Medulla oblongata (tissue), 1 donor: Measurements from ENCODE around the gene WDR55.
"Not testable (repeated sequence)": the region's sequence is repeated elsewhere in the genome, so short reads cannot be mapped to it uniquely, and the experiment has no call there.

Experiments used
- DNase-seq: peaks from one replicate; pipeline ENCODE4 v3.0.0-alpha.2; 2015; ENCODE audit errors: extremely low spot score

Gene WDR55

GRCh38 chr5:140664359-140665119 is at the start of gene WDR55:
TSS of gene WDR55 (plus strand) at chr5:140664904. CDS start at chr5:140664913, 9 bp downstream.
- DNase-seq, result peak; percentile 97

- DNase-seq, result no peak
Observed at GRCh38 chr5:140622301-140622700, 42.4 kb upstream of the WDR55 start.

GRCh38 chr5:140623061-140623460 is 41.6 kb upstream of the WDR55 start:
- not testable (repeated sequence) for DNase-seq

- DNase-seq, result not testable (repeated sequence)
Observed at GRCh38 chr5:140624886-140625285, 39.8 kb upstream of the WDR55 start.

- no peak for DNase-seq
Observed at GRCh38 chr5:140627972-140628371, 36.7 kb upstream of the WDR55 start.

- DNase-seq, result no peak
Observed at GRCh38 chr5:140628711-140629110, 36.0 kb upstream of the WDR55 start.

GRCh38 chr5:140630292-140631035 is 34.2 kb upstream of the WDR55 start:
- no peak for DNase-seq

GRCh38 chr5:140631036-140631417 is 33.7 kb upstream of the WDR55 start:
- peak; percentile 54 for DNase-seq

GRCh38 chr5:140631831-140632365 is 32.8 kb upstream of the WDR55 start:
- no peak for DNase-seq

GRCh38 chr5:140632366-140633020 is 32.2 kb upstream of the WDR55 start:
- no peak for DNase-seq

GRCh38 chr5:140633021-140633471 is 31.7 kb upstream of the WDR55 start, which contains the start of gene CD14:
TSS of gene CD14 (minus strand) at chr5:140633175. CDS start at chr5:140633071, 104 bp downstream.
- DNase-seq, result peak; percentile 60

- DNase-seq, result no peak
Observed at GRCh38 chr5:140633501-140633900, 31.2 kb upstream of the WDR55 start.

GRCh38 chr5:140634103-140634502 is 30.6 kb upstream of the WDR55 start:
- DNase-seq, result no peak

GRCh38 chr5:140635291-140636257 is 29.1 kb upstream of the WDR55 start:
- DNase-seq, result no peak

- DNase-seq, result no peak
Observed at GRCh38 chr5:140637371-140638100, 27.2 kb upstream of the WDR55 start.

- not testable (repeated sequence) for DNase-seq
Observed at GRCh38 chr5:140638898-140639147, 25.9 kb upstream of the WDR55 start.

GRCh38 chr5:140639148-140639981 is 25.3 kb upstream of the WDR55 start, which contains the start of gene TMCO6:
TSS of gene TMCO6 (plus strand) at chr5:140639451. CDS start at chr5:140639528, 77 bp downstream.
- peak; percentile 97 for DNase-seq

GRCh38 chr5:140641716-140642115 is 23.0 kb upstream of the WDR55 start:
- DNase-seq, result no peak

GRCh38 chr5:140642718-140643117 is 22.0 kb upstream of the WDR55 start:
- DNase-seq, result no peak
